SU-DHL-6 (cell line): ENCODE data around the gene PRKAR1B.

Experiments
- H2AFZ ChIP-seq: fragments of 200-600 bp; sonication (generic); 2 replicates; pipeline ENCODE4 v1.6.1; 2014; ENCODE audit warnings: low read depth, mild to moderate bottlenecking, moderate library complexity, mixed read lengths, antibody characterized with exemption, low read length; ENCODE audit not compliant: severe bottlenecking
- H3F3A ChIP-seq: fragments of 200-600 bp; shearing (Covaris generic); 2 replicates; pipeline ENCODE4 v1.6.0; 2016; ENCODE audit warnings: antibody characterized with exemption, mild to moderate bottlenecking; ENCODE audit not compliant: insufficient read depth
- H3K27ac ChIP-seq: fragments of 200-600 bp; sonication (generic); 2 replicates; pipeline ENCODE4 v1.5.1; 2016; ENCODE audit warnings: low read depth, mild to moderate bottlenecking, low read length, moderate library complexity, mixed read lengths
- H3K27me3 ChIP-seq: fragments of 200-600 bp; sonication (generic), shearing (Covaris generic); 2 replicates; pipeline ENCODE4 v1.6.0; 2014; ENCODE audit warnings: mild to moderate bottlenecking, low read length
- H3K36me3 ChIP-seq: fragments of 200-600 bp; sonication (generic); 2 replicates; pipeline ENCODE4 v1.6.1; 2014; ENCODE audit warnings: mild to moderate bottlenecking, low read length, mixed read lengths
- H3K4me2 ChIP-seq: fragments of 300-600, 200-600 bp; shearing (Covaris generic), sonication (generic); 2 replicates; pipeline ENCODE4 v1.6.0; 2014; ENCODE audit warnings: low read length, low read depth, mild to moderate bottlenecking; ENCODE audit not compliant: poor library complexity, severe bottlenecking
- H3K4me3 ChIP-seq: fragments of 200-600 bp; sonication (generic); 2 replicates; pipeline ENCODE4 v1.5.1; 2014; ENCODE audit warnings: antibody characterized with exemption, low read length, mild to moderate bottlenecking, mixed read lengths; ENCODE audit not compliant: insufficient read depth, poor library complexity, severe bottlenecking
- H3K79me2 ChIP-seq: fragments of 200-600 bp; sonication (generic); 2 replicates; pipeline ENCODE4 v1.6.1; 2014; ENCODE audit warnings: mild to moderate bottlenecking, low read length, moderate library complexity; ENCODE audit not compliant: insufficient read depth
- H3K9ac ChIP-seq: fragments of 200-600 bp; sonication (generic); 2 replicates; pipeline ENCODE4 v1.7.0; 2014; ENCODE audit warnings: mild to moderate bottlenecking, low read length
- H3K9me2 ChIP-seq: fragments of 200-600 bp; sonication (generic); replicated peaks from 2 replicates; pipeline ENCODE4 v1.6.1; 2014; ENCODE audit warnings: low read length; ENCODE audit not compliant: insufficient read depth
- H3K9me3 ChIP-seq: fragments of 200-600 bp; sonication (generic); 2 replicates; pipeline ENCODE4 v1.6.1; 2014; ENCODE audit warnings: low read length, mixed read lengths; ENCODE audit not compliant: insufficient read depth
- H4K20me1 ChIP-seq: fragments of 200-600 bp; sonication (generic); 2 replicates; pipeline ENCODE4 v1.6.1; 2014; ENCODE audit warnings: low read depth, mild to moderate bottlenecking, antibody characterized with exemption, low read length, moderate library complexity, mixed read lengths
- CTCF ChIP-seq: fragments of 200-600 bp; sonication (generic); IDR thresholded peaks from one replicate; pipeline ENCODE4 v1.5.1; 2017; ENCODE audit warnings: antibody characterized with exemption, mild to moderate bottlenecking, low read length, moderate library complexity; ENCODE audit not compliant: insufficient read depth, poor library complexity, severe bottlenecking
- EZH2phosphoT487 ChIP-seq: fragments of 200-600 bp; sonication (generic), shearing (Covaris generic); conservative IDR thresholded peaks from 2 replicates; pipeline ENCODE4 v1.6.1; 2018; ENCODE audit warnings: mild to moderate bottlenecking, antibody characterized with exemption, low read length, moderate library complexity, mixed read lengths

Gene PRKAR1B

GRCh38 chr7:576524-577277, 150.4 kb downstream of the PRKAR1B start:
- H3K27me3 ChIP-seq = no peaks in the 10 kb centered on the region
- H3K27ac ChIP-seq = no peak overlapping the region
- no peak overlapping the region for H3K4me3 ChIP-seq
- no peaks in the 10 kb centered on the region for H3K9me2 ChIP-seq
- H4K20me1 ChIP-seq = no peaks in the 10 kb centered on the region
- no peaks in the 10 kb centered on the region for H3K9me3 ChIP-seq
- no peaks in the 10 kb centered on the region for H3K36me3 ChIP-seq
- H3F3A ChIP-seq = no peaks in the 10 kb centered on the region
- no peak overlapping the region for H3K9ac ChIP-seq
- no peaks in the 10 kb centered on the region for H3K79me2 ChIP-seq
- H2AFZ ChIP-seq = no peak overlapping the region
- TF ChIP-seq EZH2phosphoT487 = no peak
- no peak for TF ChIP-seq CTCF
- H3K4me2 ChIP-seq = no peak overlapping the region

GRCh38 chr7:575425-576366, 151.4 kb downstream of the PRKAR1B start:
- no peaks in the 10 kb centered on the region for H3K9me2 ChIP-seq
- no peaks in the 10 kb centered on the region for H3K27me3 ChIP-seq
- H3K79me2 ChIP-seq = no peaks in the 10 kb centered on the region
- no peaks in the 10 kb centered on the region for H3K9me3 ChIP-seq
- H3K4me2 ChIP-seq = no peak overlapping the region
- H3F3A ChIP-seq = no peaks in the 10 kb centered on the region
- TF ChIP-seq CTCF = no peak
- TF ChIP-seq EZH2phosphoT487 = no peak
- no peak overlapping the region for H3K4me3 ChIP-seq
- H2AFZ ChIP-seq = no peak overlapping the region
- H4K20me1 ChIP-seq = no peaks in the 10 kb centered on the region
- H3K27ac ChIP-seq = no peak overlapping the region
- H3K36me3 ChIP-seq = no peaks in the 10 kb centered on the region
- H3K9ac ChIP-seq = no peak overlapping the region

- H3K9ac ChIP-seq = no peak overlapping the region
- no peaks in the 10 kb centered on the region for H3K9me3 ChIP-seq
- H3K4me2 ChIP-seq = no peak overlapping the region
- no peaks in the 10 kb centered on the region for H3K27me3 ChIP-seq
- no peaks in the 10 kb centered on the region for H3K36me3 ChIP-seq
- no peak overlapping the region for H3K4me3 ChIP-seq
- H3F3A ChIP-seq = no peaks in the 10 kb centered on the region
- H3K27ac ChIP-seq = no peak overlapping the region
- H2AFZ ChIP-seq = no peak overlapping the region
- no peaks in the 10 kb centered on the region for H3K9me2 ChIP-seq
- no peaks in the 10 kb centered on the region for H3K79me2 ChIP-seq
- H4K20me1 ChIP-seq = no peaks in the 10 kb centered on the region
- TF ChIP-seq EZH2phosphoT487 = no peak
- no peak for TF ChIP-seq CTCF
Measured at GRCh38 chr7:574661-575395, 152.3 kb downstream of the PRKAR1B start.
